SU-DHL-6 (cell line): ENCODE measurements around the gene BCL2L13.

Source experiments
- H2AFZ ChIP-seq: fragments of 200-600 bp; sonication (generic); 2 replicates; pipeline ENCODE4 v1.6.1; 2014; ENCODE audit warnings: low read depth, mild to moderate bottlenecking, moderate library complexity, mixed read lengths, antibody characterized with exemption, low read length; ENCODE audit not compliant: severe bottlenecking
- H3F3A ChIP-seq: fragments of 200-600 bp; shearing (Covaris generic); 2 replicates; pipeline ENCODE4 v1.6.0; 2016; ENCODE audit warnings: antibody characterized with exemption, mild to moderate bottlenecking; ENCODE audit not compliant: insufficient read depth
- H3K27ac ChIP-seq: fragments of 200-600 bp; sonication (generic); 2 replicates; pipeline ENCODE4 v1.5.1; 2016; ENCODE audit warnings: low read depth, mild to moderate bottlenecking, low read length, moderate library complexity, mixed read lengths
- H3K27me3 ChIP-seq: fragments of 200-600 bp; sonication (generic), shearing (Covaris generic); 2 replicates; pipeline ENCODE4 v1.6.0; 2014; ENCODE audit warnings: mild to moderate bottlenecking, low read length
- H3K36me3 ChIP-seq: fragments of 200-600 bp; sonication (generic); 2 replicates; pipeline ENCODE4 v1.6.1; 2014; ENCODE audit warnings: mild to moderate bottlenecking, low read length, mixed read lengths
- H3K4me2 ChIP-seq: fragments of 300-600, 200-600 bp; shearing (Covaris generic), sonication (generic); 2 replicates; pipeline ENCODE4 v1.6.0; 2014; ENCODE audit warnings: low read length, low read depth, mild to moderate bottlenecking; ENCODE audit not compliant: poor library complexity, severe bottlenecking
- H3K4me3 ChIP-seq: fragments of 200-600 bp; sonication (generic); 2 replicates; pipeline ENCODE4 v1.5.1; 2014; ENCODE audit warnings: antibody characterized with exemption, low read length, mild to moderate bottlenecking, mixed read lengths; ENCODE audit not compliant: insufficient read depth, poor library complexity, severe bottlenecking
- H3K79me2 ChIP-seq: fragments of 200-600 bp; sonication (generic); 2 replicates; pipeline ENCODE4 v1.6.1; 2014; ENCODE audit warnings: mild to moderate bottlenecking, low read length, moderate library complexity; ENCODE audit not compliant: insufficient read depth
- H3K9ac ChIP-seq: fragments of 200-600 bp; sonication (generic); 2 replicates; pipeline ENCODE4 v1.7.0; 2014; ENCODE audit warnings: mild to moderate bottlenecking, low read length
- H3K9me2 ChIP-seq: fragments of 200-600 bp; sonication (generic); replicated peaks from 2 replicates; pipeline ENCODE4 v1.6.1; 2014; ENCODE audit warnings: low read length; ENCODE audit not compliant: insufficient read depth
- H3K9me3 ChIP-seq: fragments of 200-600 bp; sonication (generic); 2 replicates; pipeline ENCODE4 v1.6.1; 2014; ENCODE audit warnings: low read length, mixed read lengths; ENCODE audit not compliant: insufficient read depth
- H4K20me1 ChIP-seq: fragments of 200-600 bp; sonication (generic); 2 replicates; pipeline ENCODE4 v1.6.1; 2014; ENCODE audit warnings: low read depth, mild to moderate bottlenecking, antibody characterized with exemption, low read length, moderate library complexity, mixed read lengths
- EZH2phosphoT487 ChIP-seq: fragments of 200-600 bp; sonication (generic), shearing (Covaris generic); conservative IDR thresholded peaks from 2 replicates; pipeline ENCODE4 v1.6.1; 2018; ENCODE audit warnings: mild to moderate bottlenecking, antibody characterized with exemption, low read length, moderate library complexity, mixed read lengths
- TF ChIP-seq, protein P1 (sequence below): fragments of 200-600 bp; sonication (generic); IDR thresholded peaks from one replicate; pipeline ENCODE4 v1.5.1; 2017; ENCODE audit warnings: antibody characterized with exemption, mild to moderate bottlenecking, low read length, moderate library complexity; ENCODE audit not compliant: insufficient read depth, poor library complexity, severe bottlenecking

The BCL2L13 gene, protein sequence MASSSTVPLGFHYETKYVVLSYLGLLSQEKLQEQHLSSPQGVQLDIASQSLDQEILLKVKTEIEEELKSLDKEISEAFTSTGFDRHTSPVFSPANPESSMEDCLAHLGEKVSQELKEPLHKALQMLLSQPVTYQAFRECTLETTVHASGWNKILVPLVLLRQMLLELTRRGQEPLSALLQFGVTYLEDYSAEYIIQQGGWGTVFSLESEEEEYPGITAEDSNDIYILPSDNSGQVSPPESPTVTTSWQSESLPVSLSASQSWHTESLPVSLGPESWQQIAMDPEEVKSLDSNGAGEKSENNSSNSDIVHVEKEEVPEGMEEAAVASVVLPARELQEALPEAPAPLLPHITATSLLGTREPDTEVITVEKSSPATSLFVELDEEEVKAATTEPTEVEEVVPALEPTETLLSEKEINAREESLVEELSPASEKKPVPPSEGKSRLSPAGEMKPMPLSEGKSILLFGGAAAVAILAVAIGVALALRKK

DNA sequence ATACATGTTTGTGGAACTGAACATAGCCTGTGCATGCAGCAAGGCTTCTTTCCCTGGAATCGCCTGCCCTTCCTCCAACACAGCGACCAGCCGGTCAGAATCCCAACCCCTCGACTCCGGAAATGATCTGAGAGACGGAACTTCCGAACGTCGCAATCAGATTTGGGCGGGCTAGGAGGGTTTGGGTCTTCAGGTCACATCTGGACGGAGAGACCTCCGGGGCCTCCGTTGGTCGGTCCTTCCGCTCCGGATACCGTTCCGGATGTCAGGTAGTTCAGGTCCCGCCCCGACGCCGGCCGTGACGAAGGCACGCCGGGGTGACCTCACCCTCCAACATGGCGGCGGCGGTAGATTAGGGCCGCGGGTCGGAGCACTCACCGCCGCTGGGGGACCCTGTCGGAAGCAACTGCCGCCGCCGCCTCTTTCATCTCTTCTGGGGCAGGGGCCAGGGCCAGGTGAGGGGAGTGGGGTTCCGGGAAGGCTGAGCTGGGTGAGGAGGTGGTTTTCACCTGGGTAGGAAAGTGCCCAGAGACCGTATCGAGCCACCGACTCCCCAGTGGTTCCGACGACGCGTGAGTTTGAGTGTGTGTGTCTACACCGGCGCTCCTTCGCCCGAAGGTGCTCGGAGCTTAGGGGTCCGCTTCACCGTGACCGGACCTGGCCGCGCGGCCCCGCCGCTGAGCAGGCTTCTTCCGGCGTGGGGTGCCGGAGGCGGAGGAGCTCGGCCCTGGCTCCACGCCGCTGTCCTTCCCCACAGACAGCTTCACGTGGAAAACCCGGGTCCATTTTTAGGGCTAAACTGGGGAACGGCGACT, at the start of gene BCL2L13:
TSS of gene BCL2L13 (plus strand) at position 326 of the 815 bp plus-strand sequence. CDS start 16,955 bp downstream, outside the sequence.
- H3K79me2 ChIP-seq = peaks cover 12% of the 10 kb centered on the region; the same call in 1 of the 2 replicates
- H3K9me2 ChIP-seq = no peaks in the 10 kb centered on the region
- H3K36me3 ChIP-seq = no peaks in the 10 kb centered on the region
- H3K27me3 ChIP-seq = no peaks in the 10 kb centered on the region
- no peaks in the 10 kb centered on the region for H3F3A ChIP-seq
- H3K4me3 ChIP-seq = peak within 1 kb of the TSS; percentile 66
- TF ChIP-seq EZH2phosphoT487 = no peak
- TF ChIP-seq, protein P1, sequence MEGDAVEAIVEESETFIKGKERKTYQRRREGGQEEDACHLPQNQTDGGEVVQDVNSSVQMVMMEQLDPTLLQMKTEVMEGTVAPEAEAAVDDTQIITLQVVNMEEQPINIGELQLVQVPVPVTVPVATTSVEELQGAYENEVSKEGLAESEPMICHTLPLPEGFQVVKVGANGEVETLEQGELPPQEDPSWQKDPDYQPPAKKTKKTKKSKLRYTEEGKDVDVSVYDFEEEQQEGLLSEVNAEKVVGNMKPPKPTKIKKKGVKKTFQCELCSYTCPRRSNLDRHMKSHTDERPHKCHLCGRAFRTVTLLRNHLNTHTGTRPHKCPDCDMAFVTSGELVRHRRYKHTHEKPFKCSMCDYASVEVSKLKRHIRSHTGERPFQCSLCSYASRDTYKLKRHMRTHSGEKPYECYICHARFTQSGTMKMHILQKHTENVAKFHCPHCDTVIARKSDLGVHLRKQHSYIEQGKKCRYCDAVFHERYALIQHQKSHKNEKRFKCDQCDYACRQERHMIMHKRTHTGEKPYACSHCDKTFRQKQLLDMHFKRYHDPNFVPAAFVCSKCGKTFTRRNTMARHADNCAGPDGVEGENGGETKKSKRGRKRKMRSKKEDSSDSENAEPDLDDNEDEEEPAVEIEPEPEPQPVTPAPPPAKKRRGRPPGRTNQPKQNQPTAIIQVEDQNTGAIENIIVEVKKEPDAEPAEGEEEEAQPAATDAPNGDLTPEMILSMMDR = no peak
- peak within 1 kb of the TSS; percentile 73 for H3K4me2 ChIP-seq
- H2AFZ ChIP-seq = peak within 1 kb of the TSS; percentile 30
- peak within 1 kb of the TSS; percentile 76 for H3K9ac ChIP-seq
- H3K27ac ChIP-seq = peak within 1 kb of the TSS; percentile 69
- H3K9me3 ChIP-seq = no peaks in the 10 kb centered on the region
- H4K20me1 ChIP-seq = no peaks in the 10 kb centered on the region

DNA sequence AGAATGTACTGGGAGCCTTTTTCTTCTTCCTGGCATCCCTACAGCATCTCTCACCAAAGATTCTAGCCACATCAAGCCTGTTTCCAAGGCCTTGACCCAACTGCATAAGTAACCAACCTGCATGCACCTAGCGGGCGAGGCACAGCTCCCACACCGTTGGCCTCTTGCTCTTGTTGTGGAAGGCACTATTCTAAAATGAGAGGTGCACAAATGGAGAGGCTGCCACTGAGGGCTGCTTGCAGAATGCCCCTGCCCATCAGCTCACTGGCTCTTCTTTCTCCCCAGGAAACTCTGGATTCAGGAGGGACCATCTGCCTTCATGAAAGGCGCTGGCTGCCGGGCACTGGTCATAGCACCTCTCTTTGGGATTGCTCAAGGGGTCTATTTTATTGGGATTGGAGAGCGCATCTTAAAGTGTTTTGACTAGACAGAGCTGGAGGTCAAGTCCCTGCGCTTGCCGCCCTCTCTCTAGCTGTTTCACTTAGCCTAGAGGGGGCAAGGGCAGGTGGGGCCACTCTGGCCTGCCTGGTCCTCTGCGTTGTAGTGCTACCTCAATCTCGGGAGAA, 48.7 kb upstream of the BCL2L13 start:
- no peaks in the 10 kb centered on the region; the same call in 1 of the 2 replicates for H3K36me3 ChIP-seq
- no peaks in the 10 kb centered on the region; the same call in 1 of the 2 replicates for H3F3A ChIP-seq
- no peak overlapping the region for H3K4me3 ChIP-seq
- no peak overlapping the region for H3K4me2 ChIP-seq
- no peaks in the 10 kb centered on the region for H3K79me2 ChIP-seq
- no peaks in the 10 kb centered on the region for H3K9me3 ChIP-seq
- TF ChIP-seq, protein P1 = no peak
- no peak for TF ChIP-seq EZH2phosphoT487
- H4K20me1 ChIP-seq = no peaks in the 10 kb centered on the region
- H2AFZ ChIP-seq = no peak overlapping the region
- no peaks in the 10 kb centered on the region for H3K27me3 ChIP-seq
- no peak overlapping the region for H3K9ac ChIP-seq
- H3K27ac ChIP-seq = no peak overlapping the region
- H3K9me2 ChIP-seq = no peaks in the 10 kb centered on the region

DNA sequence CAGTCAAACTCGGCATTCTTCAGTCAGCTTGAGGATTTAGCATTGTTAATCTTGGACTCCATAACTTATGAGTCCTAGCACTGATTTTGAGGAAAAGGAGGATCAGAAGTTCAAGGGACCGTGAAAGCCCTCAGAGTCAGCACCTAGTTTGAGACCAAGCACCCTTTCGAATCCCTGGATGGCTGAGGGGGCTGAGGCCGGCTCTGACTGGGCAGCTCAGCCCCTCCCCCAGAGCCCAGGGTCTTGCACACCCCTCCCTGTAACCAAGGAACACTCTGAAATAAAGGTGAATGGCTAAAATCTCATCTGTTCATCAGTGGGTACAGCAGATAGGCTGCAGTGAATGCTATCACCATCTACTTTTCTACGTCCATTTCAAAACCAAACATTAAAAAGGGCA, 48.0 kb upstream of the BCL2L13 start:
- no peaks in the 10 kb centered on the region for H3K9me3 ChIP-seq
- H2AFZ ChIP-seq = no peak overlapping the region
- no peak overlapping the region for H3K4me2 ChIP-seq
- H3K27me3 ChIP-seq = no peaks in the 10 kb centered on the region
- H3F3A ChIP-seq = no peaks in the 10 kb centered on the region; the same call in 1 of the 2 replicates
- H3K79me2 ChIP-seq = no peaks in the 10 kb centered on the region
- H3K9me2 ChIP-seq = no peaks in the 10 kb centered on the region
- TF ChIP-seq, protein P1 = no peak
- H3K9ac ChIP-seq = no peak overlapping the region
- H3K27ac ChIP-seq = no peak overlapping the region
- H4K20me1 ChIP-seq = no peaks in the 10 kb centered on the region
- no peaks in the 10 kb centered on the region; the same call in 1 of the 2 replicates for H3K36me3 ChIP-seq
- no peak overlapping the region for H3K4me3 ChIP-seq
